Omental fat pad (tissue), 4 donors: ENCODE results near the gene SVIL. TPM values are rescaled to one million over a fixed set of nuclear protein-coding genes. Genes with fewer than 3 reads are reported as not detected.
"Not testable (repeated sequence)": the region's sequence is repeated elsewhere in the genome, so short reads cannot be mapped to it uniquely, and the experiment has no call there.

Experiments
- ATAC-seq: fragments of 150-250 bp; one replicate; pipeline ENCODE4 v1.9.1; 2016; ENCODE audit warnings: mild to moderate bottlenecking, moderate library complexity; ENCODE audit not compliant: low FRiP score
- DNase-seq: peaks from one replicate; pipeline ENCODE4 v3.0.0-alpha.2; 2019; ENCODE audit warnings: low spot score
- CTCF ChIP-seq, 3 donors: fragments of 450-650 bp; IDR thresholded peaks; one replicate each; pipeline ENCODE4 v1.5.1; 2016 to 2017; ENCODE audit warnings: antibody characterized with exemption in 3 of 3, mild to moderate bottlenecking in 3 of 3, moderate library complexity in 2 of 3
- total RNA-seq, 4 donors: library from RNA; depleted of rRNA; stranded (reverse); fragments of >200 nt; gene quantifications; one replicate each; pipeline ENCODE4 v1.1.0, GENCODE V29; 2016

Gene SVIL
- total RNA-seq, 4 donors from 2014 or later, result 22.8 to 44.4 (median 30.5) TPM

GRCh38 chr10:29576681-29577080 lies 58.1 kb downstream of the SVIL start:
- no peak for TF ChIP-seq CTCF (IDR thresholded peaks at IDR 0.05)
- DNase-seq (no peak), ATAC-seq (no peak)

- no peak for TF ChIP-seq CTCF (IDR thresholded peaks at IDR 0.05)
- DNase-seq (no peak), ATAC-seq (no peak)
Measured at GRCh38 chr10:29575098-29575455, 59.7 kb downstream of the SVIL start.

- not testable (repeated sequence) for DNase-seq, ATAC-seq
Measured at GRCh38 chr10:29574212-29575097, 60.3 kb downstream of the SVIL start.

GRCh38 chr10:29570248-29570647 lies 64.5 kb downstream of the SVIL start:
- not testable (repeated sequence) for ATAC-seq, DNase-seq

- TF ChIP-seq CTCF (IDR thresholded peaks at IDR 0.05), result no peak
Measured at GRCh38 chr10:29569795-29570194, 65.0 kb downstream of the SVIL start.

GRCh38 chr10:29567003-29567402 lies 67.8 kb downstream of the SVIL start:
- ATAC-seq (no peak), DNase-seq (no peak)
- TF ChIP-seq CTCF (IDR thresholded peaks at IDR 0.05), result no peak

More at GRCh38 chr10:29569795-29570194, 65.0 kb downstream of the SVIL start:
- no peak for DNase-seq
- ATAC-seq, result no peak

- not testable (repeated sequence) for ATAC-seq, DNase-seq
Measured at GRCh38 chr10:29566209-29566608, 68.6 kb downstream of the SVIL start.

- DNase-seq (no peak), ATAC-seq (no peak)
- no peak for TF ChIP-seq CTCF (IDR thresholded peaks at IDR 0.05)
Measured at GRCh38 chr10:29563420-29564035, 71.2 kb downstream of the SVIL start.

GRCh38 chr10:29563006-29563405 lies 71.8 kb downstream of the SVIL start:
- DNase-seq, ATAC-seq: not testable (repeated sequence)
